Fibroblast of villous mesenchyme (primary cell): ENCODE measurements around the gene TRIM29. TPM values are rescaled to one million over a fixed set of nuclear protein-coding genes. Genes with fewer than 3 reads are reported as not detected.
"Not testable (repeated sequence)": the region's sequence is repeated elsewhere in the genome, so short reads cannot be mapped to it uniquely, and the experiment has no call there.

Source experiments
- DNase-seq: peaks from one replicate; pipeline ENCODE4 v3.0.0-alpha.2; 2010; ENCODE audit warnings: low read depth
- H3K4me3 ChIP-seq: 2 replicates; pipeline ENCODE4 v1.5.1; 2011; ENCODE audit warnings: low read depth, mild to moderate bottlenecking, low read length
- CTCF ChIP-seq: IDR thresholded peaks from 2 replicates; pipeline ENCODE4 v1.5.1; 2012; ENCODE audit warnings: low read depth, mild to moderate bottlenecking, low read length; ENCODE audit not compliant: insufficient read depth
- total RNA-seq: library from RNA; depleted of rRNA; stranded (reverse); fragments of >200 nt; gene quantifications from 2 replicates; pipeline ENCODE4 v1.2.3, GENCODE V29; 2012

TRIM29 gene
- total RNA-seq, 1 donor: 0.86 TPM

- no peak for TF ChIP-seq CTCF
- no peak for DNase-seq
- no peak overlapping the region for H3K4me3 ChIP-seq
These were observed 6.6 kb upstream of the TRIM29 start for GRCh38 chr11:120144501-120144900.

GRCh38 chr11:120143472-120143871, 5.6 kb upstream of the TRIM29 start:
- not testable (repeated sequence) for DNase-seq, H3K4me3 ChIP-seq

GRCh38 chr11:120142441-120143100, 4.7 kb upstream of the TRIM29 start:
- H3K4me3 ChIP-seq: no peak overlapping the region
- no peak for DNase-seq
- no peak for TF ChIP-seq CTCF

- TF ChIP-seq CTCF: no peak
- no peak for DNase-seq
- no peak overlapping the region for H3K4me3 ChIP-seq
These were observed 4.0 kb upstream of the TRIM29 start for GRCh38 chr11:120141768-120142423.

- no peak for TF ChIP-seq CTCF
- H3K4me3 ChIP-seq: no peak overlapping the region
- DNase-seq: no peak
These were observed 3.3 kb upstream of the TRIM29 start for GRCh38 chr11:120141113-120141767.

- no peak overlapping the region for H3K4me3 ChIP-seq
- no peak for TF ChIP-seq CTCF
- no peak for DNase-seq
These were observed 1.6 kb upstream of the TRIM29 start for GRCh38 chr11:120139316-120140069.

- H3K4me3 ChIP-seq: no peak overlapping the region
- DNase-seq: no peak
- TF ChIP-seq CTCF: no peak
These were observed 714 bp downstream of the TRIM29 start for GRCh38 chr11:120137187-120137610.
